PC-3 (cell line): Measurements from ENCODE around the gene NTRK2. TPM values are rescaled to one million over a fixed set of nuclear protein-coding genes. Genes with fewer than 3 reads are reported as not detected.

Experiments used
- ATAC-seq: fragments of 200-7000 bp; cut with Tn5 transposase; 2 replicates; pipeline ENCODE4 v1.9.1; 2020; ENCODE audit warnings: mild to moderate bottlenecking, moderate library complexity
- BruUV-seq: library from RNA; stranded (reverse); fragments of 400-500 nt; replicated peaks from 2 replicates; lab custom pipeline; 2021; lab: Mats Ljungman, UMichigan
- CTCF ChIA-PET: fragments of 300-600 bp; sonication (Branson Sonifier 250); formaldehyde crosslinking; loops from one replicate; lab custom pipeline; 2022; ENCODE audit warnings: antibody characterized with exemption; lab: Charles Lee
- POLR2A ChIA-PET: fragments of 300-600 bp; sonication (Branson Sonifier 250); formaldehyde crosslinking; loops from one replicate; lab custom pipeline; 2022; ENCODE audit warnings: antibody characterized with exemption; ENCODE audit not compliant: unreplicated experiment; lab: Charles Lee
- DNase-seq: peaks from one replicate; pipeline ENCODE4 v3.0.0-alpha.2; 2015
- H2AFZ ChIP-seq: fragments of 300-600 bp; sonication (generic); 2 replicates; pipeline ENCODE4 v1.6.0; 2016; ENCODE audit warnings: antibody characterized with exemption, low read length
- H3F3A ChIP-seq: fragments of 300-600 bp; sonication (generic); one replicate; pipeline ENCODE4 v1.6.0; 2017; ENCODE audit warnings: antibody characterized with exemption, low read length, control low read depth, mild to moderate bottlenecking; ENCODE audit not compliant: unreplicated experiment
- H3K27ac ChIP-seq: fragments of 300-600 bp; sonication (generic); 2 replicates; pipeline ENCODE4 v1.5.1; 2016; ENCODE audit warnings: mild to moderate bottlenecking, low read length
- H3K27me3 ChIP-seq: fragments of 300-600 bp; sonication (generic); 2 replicates; pipeline ENCODE4 v1.6.1; 2016; ENCODE audit warnings: low read length, mixed read lengths
- H3K36me3 ChIP-seq: fragments of 300-600 bp; sonication (generic); 2 replicates; pipeline ENCODE4 v1.6.1; 2016; ENCODE audit warnings: low read depth, mixed run types, low read length, mixed read lengths
- H3K4me1 ChIP-seq: fragments of 300-600 bp; sonication (generic); 2 replicates; pipeline ENCODE4 v1.5.1; 2016; ENCODE audit warnings: low read length; ENCODE audit not compliant: insufficient read depth
- H3K4me2 ChIP-seq: fragments of 300-600 bp; sonication (generic); 2 replicates; pipeline ENCODE4 v1.6.0; 2016; ENCODE audit warnings: low read length
- H3K4me3 ChIP-seq: fragments of 300-600 bp; sonication (generic); 2 replicates; pipeline ENCODE4 v1.5.1; 2016; ENCODE audit warnings: mild to moderate bottlenecking, low read length, mixed read lengths
- H3K79me2 ChIP-seq: fragments of 300-600 bp; sonication (generic); 2 replicates; pipeline ENCODE4 v1.6.1; 2017; ENCODE audit warnings: low read length, mixed read lengths
- H3K9ac ChIP-seq: fragments of 300-600 bp; sonication (generic); 2 replicates; pipeline ENCODE4 v1.6.0; 2016; ENCODE audit warnings: mild to moderate bottlenecking, low read length
- H3K9me2 ChIP-seq: fragments of 300-600 bp; sonication (generic); replicated peaks from 2 replicates; pipeline ENCODE4 v1.6.1; 2016; ENCODE audit warnings: mixed run types, low read length, mixed read lengths
- H3K9me3 ChIP-seq: fragments of 300-600 bp; sonication (generic); 2 replicates; pipeline ENCODE4 v1.6.1; 2016; ENCODE audit warnings: low read length, mixed read lengths
- H4K20me1 ChIP-seq: fragments of 300-600 bp; sonication (generic); 2 replicates; pipeline ENCODE4 v1.6.1; 2016; ENCODE audit warnings: low read length, mixed read lengths
- EZH2 ChIP-seq: fragments of 300-600 bp; sonication (generic); IDR thresholded peaks from one replicate; pipeline ENCODE4 v1.6.1; 2017; ENCODE audit warnings: antibody characterized with exemption, mild to moderate bottlenecking, low read length; ENCODE audit not compliant: unreplicated experiment
- EZH2phosphoT487 ChIP-seq: fragments of 300-600 bp; sonication (generic); IDR thresholded peaks from 2 replicates; pipeline ENCODE4 v1.6.1; 2018; ENCODE audit warnings: mild to moderate bottlenecking, antibody characterized with exemption, low read length, borderline replicate concordance
- intact Hi-C: fragments of 100-400 bp; cut with micrococcal nuclease; formaldehyde crosslinking; loops from 2 replicates; pipeline ENCODE4 v1.9.0; 2023
- total RNA-seq: library from RNA; depleted of rRNA; stranded (reverse); fragments of >200 nt; gene quantifications from 2 replicates; pipeline ENCODE4 v1.2.3, GENCODE V29; 2014
- TF ChIP-seq, protein P1 (sequence below): fragments of 300-600 bp; sonication (generic); conservative IDR thresholded peaks from 2 replicates; pipeline ENCODE4 v1.5.1; 2017; ENCODE audit warnings: antibody characterized with exemption, low read depth, mild to moderate bottlenecking, low read length

NTRK2 gene
- total RNA-seq, 1 experiment from 2014 or later = not detected

DNA sequence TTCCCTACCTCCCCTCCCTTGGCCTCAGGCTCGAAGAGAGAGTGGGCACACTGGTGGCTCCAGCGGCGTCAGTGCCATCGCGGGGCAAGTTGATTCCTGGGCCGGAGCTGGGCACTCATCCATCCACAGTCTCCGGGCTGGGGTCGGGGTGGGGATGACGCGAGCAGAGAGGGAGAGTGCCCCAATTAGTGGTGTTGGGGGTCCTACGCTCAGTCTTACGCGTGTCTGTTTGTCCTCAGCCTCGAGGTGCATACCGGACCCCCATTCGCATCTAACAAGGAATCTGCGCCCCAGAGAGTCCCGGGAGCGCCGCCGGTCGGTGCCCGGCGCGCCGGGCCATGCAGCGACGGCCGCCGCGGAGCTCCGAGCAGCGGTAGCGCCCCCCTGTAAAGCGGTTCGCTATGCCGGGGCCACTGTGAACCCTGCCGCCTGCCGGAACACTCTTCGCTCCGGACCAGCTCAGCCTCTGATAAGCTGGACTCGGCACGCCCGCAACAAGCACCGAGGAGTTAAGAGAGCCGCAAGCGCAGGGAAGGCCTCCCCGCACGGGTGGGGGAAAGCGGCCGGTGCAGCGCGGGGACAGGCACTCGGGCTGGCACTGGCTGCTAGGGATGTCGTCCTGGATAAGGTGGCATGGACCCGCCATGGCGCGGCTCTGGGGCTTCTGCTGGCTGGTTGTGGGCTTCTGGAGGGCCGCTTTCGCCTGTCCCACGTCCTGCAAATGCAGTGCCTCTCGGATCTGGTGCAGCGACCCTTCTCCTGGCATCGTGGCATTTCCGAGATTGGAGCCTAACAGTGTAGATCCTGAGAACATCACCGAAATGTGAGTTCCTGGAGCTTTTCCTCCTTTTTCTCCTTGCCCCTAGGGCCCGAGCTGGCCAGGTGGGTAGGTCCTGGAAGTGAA is 861 bp downstream of the NTRK2 start:
- intact Hi-C loops = no loop called here
- TF ChIP-seq EZH2 = no peak
- ChIA-PET CTCF (no interaction called here), POLR2A (no interaction called here)
- H3K79me2 ChIP-seq = no peaks in the 10 kb centered on the region
- no peaks in the 10 kb centered on the region for H3F3A ChIP-seq
- H3K27ac ChIP-seq = no peak overlapping the region
- H3K4me1 ChIP-seq = no peaks in the 10 kb centered on the region
- H3K9me3 ChIP-seq = no peaks in the 10 kb centered on the region
- ATAC-seq (no peak), DNase-seq (no peak)
- H3K4me3 ChIP-seq = no peak overlapping the region
- H3K9ac ChIP-seq = no peak overlapping the region
- H3K27me3 ChIP-seq = peaks cover 13% of the 10 kb centered on the region
- H3K36me3 ChIP-seq = no peaks in the 10 kb centered on the region
- H4K20me1 ChIP-seq = no peaks in the 10 kb centered on the region
- H2AFZ ChIP-seq = no peak overlapping the region
- no TSS peak for BruUV-seq
- H3K9me2 ChIP-seq = no peaks in the 10 kb centered on the region
- no peak overlapping the region for H3K4me2 ChIP-seq

DNA sequence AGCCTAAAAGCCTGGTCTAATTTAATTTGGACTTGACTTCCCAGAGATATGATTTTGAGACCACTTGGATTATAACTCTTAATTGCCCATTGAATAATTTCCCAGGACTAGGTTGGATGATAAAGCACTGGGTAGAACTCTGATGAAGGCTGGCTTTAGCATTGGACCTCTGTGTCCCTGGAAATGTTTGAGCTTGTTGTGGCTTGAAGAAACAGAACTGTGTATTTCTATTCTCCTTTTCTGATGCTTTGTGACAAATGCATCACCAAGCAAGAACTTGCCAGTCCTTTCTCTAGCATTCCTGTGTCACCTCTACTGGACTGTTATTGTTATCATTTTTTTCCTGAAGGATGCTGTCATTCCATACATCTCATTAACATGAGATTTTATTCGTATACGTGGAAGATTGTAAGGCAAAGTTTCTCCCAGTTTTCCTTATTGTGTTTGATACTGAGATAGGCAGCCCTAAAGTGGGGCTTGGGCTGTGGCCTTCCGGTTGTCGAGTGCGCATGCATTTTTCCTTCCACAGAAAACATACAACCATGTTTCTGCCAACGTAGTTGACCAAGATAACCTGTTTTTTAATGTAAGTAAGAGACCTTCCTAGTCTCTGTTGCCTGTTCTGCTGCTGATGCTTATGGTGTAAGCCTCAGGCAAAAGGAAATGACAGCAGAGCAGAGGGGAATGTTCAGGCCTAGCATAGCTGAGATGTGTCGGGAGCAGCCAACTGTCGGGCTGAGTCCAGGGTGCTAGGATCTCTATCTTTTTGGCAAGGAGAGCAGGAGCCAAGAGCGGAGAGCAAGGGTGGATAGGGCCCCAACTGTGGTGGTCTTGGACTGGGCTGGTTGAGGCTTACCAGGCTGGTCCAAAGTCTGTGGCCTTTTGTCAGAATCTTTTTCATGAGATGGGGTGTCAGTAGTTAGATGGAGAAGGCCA is 2.3 kb downstream of the NTRK2 start:
- TF ChIP-seq EZH2 (no peak), EZH2phosphoT487 (no peak)
- TF ChIP-seq, protein P1, sequence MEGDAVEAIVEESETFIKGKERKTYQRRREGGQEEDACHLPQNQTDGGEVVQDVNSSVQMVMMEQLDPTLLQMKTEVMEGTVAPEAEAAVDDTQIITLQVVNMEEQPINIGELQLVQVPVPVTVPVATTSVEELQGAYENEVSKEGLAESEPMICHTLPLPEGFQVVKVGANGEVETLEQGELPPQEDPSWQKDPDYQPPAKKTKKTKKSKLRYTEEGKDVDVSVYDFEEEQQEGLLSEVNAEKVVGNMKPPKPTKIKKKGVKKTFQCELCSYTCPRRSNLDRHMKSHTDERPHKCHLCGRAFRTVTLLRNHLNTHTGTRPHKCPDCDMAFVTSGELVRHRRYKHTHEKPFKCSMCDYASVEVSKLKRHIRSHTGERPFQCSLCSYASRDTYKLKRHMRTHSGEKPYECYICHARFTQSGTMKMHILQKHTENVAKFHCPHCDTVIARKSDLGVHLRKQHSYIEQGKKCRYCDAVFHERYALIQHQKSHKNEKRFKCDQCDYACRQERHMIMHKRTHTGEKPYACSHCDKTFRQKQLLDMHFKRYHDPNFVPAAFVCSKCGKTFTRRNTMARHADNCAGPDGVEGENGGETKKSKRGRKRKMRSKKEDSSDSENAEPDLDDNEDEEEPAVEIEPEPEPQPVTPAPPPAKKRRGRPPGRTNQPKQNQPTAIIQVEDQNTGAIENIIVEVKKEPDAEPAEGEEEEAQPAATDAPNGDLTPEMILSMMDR = no peak
- intact Hi-C loops = no loop called here
- H4K20me1 ChIP-seq = no peaks in the 10 kb centered on the region
- ChIA-PET CTCF (no interaction called here), POLR2A (no interaction called here)
- H3K79me2 ChIP-seq = no peaks in the 10 kb centered on the region
- H3K4me2 ChIP-seq = no peak overlapping the region
- no peak overlapping the region for H2AFZ ChIP-seq
- H3K27ac ChIP-seq = no peak overlapping the region
- BruUV-seq = no TSS peak
- DNase-seq (no peak), ATAC-seq (no peak)
- no peaks in the 10 kb centered on the region for H3K4me1 ChIP-seq
- no peak overlapping the region for H3K9ac ChIP-seq
- H3K27me3 ChIP-seq = peaks cover 13% of the 10 kb centered on the region
- no peak overlapping the region for H3K4me3 ChIP-seq
- no peaks in the 10 kb centered on the region for H3K36me3 ChIP-seq
- H3K9me2 ChIP-seq = no peaks in the 10 kb centered on the region
- H3K9me3 ChIP-seq = no peaks in the 10 kb centered on the region
- H3F3A ChIP-seq = no peaks in the 10 kb centered on the region

DNA sequence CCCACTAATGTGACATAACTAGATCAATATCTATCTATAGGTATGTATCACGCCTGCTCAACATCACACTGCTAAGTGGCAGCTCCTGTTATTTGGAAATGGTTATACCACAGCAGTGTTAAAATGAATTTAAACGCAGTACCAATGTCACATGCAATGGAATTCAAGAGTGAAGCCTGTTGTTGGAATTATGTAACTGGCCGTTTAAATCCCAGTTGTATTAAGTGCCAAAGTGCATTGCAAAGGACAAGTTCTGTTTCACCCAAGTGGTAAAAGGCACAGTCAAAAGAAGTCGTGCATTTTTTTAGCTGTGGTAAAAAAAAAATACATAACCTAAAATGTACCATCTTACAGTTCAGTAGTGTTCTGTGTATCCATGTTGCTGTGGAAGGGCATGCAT is 4.3 kb downstream of the NTRK2 start:
- TF ChIP-seq, protein P1 = no peak
- TF ChIP-seq EZH2 = no peak
- no peak for TF ChIP-seq EZH2phosphoT487
- no peak overlapping the region for H3K9ac ChIP-seq
- no TSS peak for BruUV-seq
- H3F3A ChIP-seq = no peaks in the 10 kb centered on the region
- CTCF ChIA-PET = no interaction called here
- H3K4me1 ChIP-seq = no peaks in the 10 kb centered on the region
- H3K4me2 ChIP-seq = no peak overlapping the region
- no peaks in the 10 kb centered on the region for H3K9me2 ChIP-seq
- no peaks in the 10 kb centered on the region for H4K20me1 ChIP-seq
- H3K27me3 ChIP-seq = peaks cover 9% of the 10 kb centered on the region
- H3K79me2 ChIP-seq = no peaks in the 10 kb centered on the region
- no peak overlapping the region for H3K4me3 ChIP-seq
- DNase-seq (no peak), ATAC-seq (no peak)
- no peaks in the 10 kb centered on the region for H3K9me3 ChIP-seq
- H2AFZ ChIP-seq = no peak overlapping the region
- POLR2A ChIA-PET = no interaction called here
- no peaks in the 10 kb centered on the region for H3K36me3 ChIP-seq
- no peak overlapping the region for H3K27ac ChIP-seq
- intact Hi-C loops = no loop called here
